ENCODE measurements around the gene UGGT2.
"Not testable (repeated sequence)": the region's sequence is repeated elsewhere in the genome, so short reads cannot be mapped to it uniquely, and the experiment has no call there.

GRCh38 chr13:95928367-95928906 lies 124.8 kb downstream of the UGGT2 start:
- not testable (repeated sequence) for TF ChIP-seq POLR2A, POLR2AphosphoS5, EP300 (IDR thresholded peaks at IDR 0.05)
- TF ChIP-seq, protein P1, sequence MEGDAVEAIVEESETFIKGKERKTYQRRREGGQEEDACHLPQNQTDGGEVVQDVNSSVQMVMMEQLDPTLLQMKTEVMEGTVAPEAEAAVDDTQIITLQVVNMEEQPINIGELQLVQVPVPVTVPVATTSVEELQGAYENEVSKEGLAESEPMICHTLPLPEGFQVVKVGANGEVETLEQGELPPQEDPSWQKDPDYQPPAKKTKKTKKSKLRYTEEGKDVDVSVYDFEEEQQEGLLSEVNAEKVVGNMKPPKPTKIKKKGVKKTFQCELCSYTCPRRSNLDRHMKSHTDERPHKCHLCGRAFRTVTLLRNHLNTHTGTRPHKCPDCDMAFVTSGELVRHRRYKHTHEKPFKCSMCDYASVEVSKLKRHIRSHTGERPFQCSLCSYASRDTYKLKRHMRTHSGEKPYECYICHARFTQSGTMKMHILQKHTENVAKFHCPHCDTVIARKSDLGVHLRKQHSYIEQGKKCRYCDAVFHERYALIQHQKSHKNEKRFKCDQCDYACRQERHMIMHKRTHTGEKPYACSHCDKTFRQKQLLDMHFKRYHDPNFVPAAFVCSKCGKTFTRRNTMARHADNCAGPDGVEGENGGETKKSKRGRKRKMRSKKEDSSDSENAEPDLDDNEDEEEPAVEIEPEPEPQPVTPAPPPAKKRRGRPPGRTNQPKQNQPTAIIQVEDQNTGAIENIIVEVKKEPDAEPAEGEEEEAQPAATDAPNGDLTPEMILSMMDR (IDR thresholded peaks at IDR 0.05): not testable (repeated sequence)
